PC-3 (cell line): Measurements from ENCODE around the gene CYTH4. TPM values are rescaled to one million over a fixed set of nuclear protein-coding genes. Genes with fewer than 3 reads are reported as not detected.

Source experiments
- ATAC-seq: fragments of 200-7000 bp; cut with Tn5 transposase; 2 replicates; pipeline ENCODE4 v1.9.1; 2020; ENCODE audit warnings: mild to moderate bottlenecking, moderate library complexity
- BruUV-seq: library from RNA; stranded (reverse); fragments of 400-500 nt; replicated peaks from 2 replicates; lab custom pipeline; 2021; lab: Mats Ljungman, UMichigan
- CTCF ChIA-PET: fragments of 300-600 bp; sonication (Branson Sonifier 250); formaldehyde crosslinking; loops from one replicate; lab custom pipeline; 2022; ENCODE audit warnings: antibody characterized with exemption; lab: Charles Lee
- POLR2A ChIA-PET: fragments of 300-600 bp; sonication (Branson Sonifier 250); formaldehyde crosslinking; loops from one replicate; lab custom pipeline; 2022; ENCODE audit warnings: antibody characterized with exemption; ENCODE audit not compliant: unreplicated experiment; lab: Charles Lee
- DNase-seq: peaks from one replicate; pipeline ENCODE4 v3.0.0-alpha.2; 2015
- H2AFZ ChIP-seq: fragments of 300-600 bp; sonication (generic); 2 replicates; pipeline ENCODE4 v1.6.0; 2016; ENCODE audit warnings: antibody characterized with exemption, low read length
- H3F3A ChIP-seq: fragments of 300-600 bp; sonication (generic); one replicate; pipeline ENCODE4 v1.6.0; 2017; ENCODE audit warnings: antibody characterized with exemption, low read length, control low read depth, mild to moderate bottlenecking; ENCODE audit not compliant: unreplicated experiment
- H3K27ac ChIP-seq: fragments of 300-600 bp; sonication (generic); 2 replicates; pipeline ENCODE4 v1.5.1; 2016; ENCODE audit warnings: mild to moderate bottlenecking, low read length
- H3K27me3 ChIP-seq: fragments of 300-600 bp; sonication (generic); 2 replicates; pipeline ENCODE4 v1.6.1; 2016; ENCODE audit warnings: low read length, mixed read lengths
- H3K36me3 ChIP-seq: fragments of 300-600 bp; sonication (generic); 2 replicates; pipeline ENCODE4 v1.6.1; 2016; ENCODE audit warnings: low read depth, mixed run types, low read length, mixed read lengths
- H3K4me1 ChIP-seq: fragments of 300-600 bp; sonication (generic); 2 replicates; pipeline ENCODE4 v1.5.1; 2016; ENCODE audit warnings: low read length; ENCODE audit not compliant: insufficient read depth
- H3K4me2 ChIP-seq: fragments of 300-600 bp; sonication (generic); 2 replicates; pipeline ENCODE4 v1.6.0; 2016; ENCODE audit warnings: low read length
- H3K4me3 ChIP-seq: fragments of 300-600 bp; sonication (generic); 2 replicates; pipeline ENCODE4 v1.5.1; 2016; ENCODE audit warnings: mild to moderate bottlenecking, low read length, mixed read lengths
- H3K79me2 ChIP-seq: fragments of 300-600 bp; sonication (generic); 2 replicates; pipeline ENCODE4 v1.6.1; 2017; ENCODE audit warnings: low read length, mixed read lengths
- H3K9ac ChIP-seq: fragments of 300-600 bp; sonication (generic); 2 replicates; pipeline ENCODE4 v1.6.0; 2016; ENCODE audit warnings: mild to moderate bottlenecking, low read length
- H3K9me2 ChIP-seq: fragments of 300-600 bp; sonication (generic); replicated peaks from 2 replicates; pipeline ENCODE4 v1.6.1; 2016; ENCODE audit warnings: mixed run types, low read length, mixed read lengths
- H3K9me3 ChIP-seq: fragments of 300-600 bp; sonication (generic); 2 replicates; pipeline ENCODE4 v1.6.1; 2016; ENCODE audit warnings: low read length, mixed read lengths
- H4K20me1 ChIP-seq: fragments of 300-600 bp; sonication (generic); 2 replicates; pipeline ENCODE4 v1.6.1; 2016; ENCODE audit warnings: low read length, mixed read lengths
- CTCF ChIP-seq: fragments of 300-600 bp; sonication (generic); conservative IDR thresholded peaks from 2 replicates; pipeline ENCODE4 v1.5.1; 2017; ENCODE audit warnings: antibody characterized with exemption, low read depth, mild to moderate bottlenecking, low read length
- EZH2 ChIP-seq: fragments of 300-600 bp; sonication (generic); IDR thresholded peaks from one replicate; pipeline ENCODE4 v1.6.1; 2017; ENCODE audit warnings: antibody characterized with exemption, mild to moderate bottlenecking, low read length; ENCODE audit not compliant: unreplicated experiment
- EZH2phosphoT487 ChIP-seq: fragments of 300-600 bp; sonication (generic); IDR thresholded peaks from 2 replicates; pipeline ENCODE4 v1.6.1; 2018; ENCODE audit warnings: mild to moderate bottlenecking, antibody characterized with exemption, low read length, borderline replicate concordance
- intact Hi-C: fragments of 100-400 bp; cut with micrococcal nuclease; formaldehyde crosslinking; loops from 2 replicates; pipeline ENCODE4 v1.9.0; 2023
- total RNA-seq: library from RNA; depleted of rRNA; stranded (reverse); fragments of >200 nt; gene quantifications from 2 replicates; pipeline ENCODE4 v1.2.3, GENCODE V29; 2014

Gene CYTH4
- total RNA-seq, 1 experiment from 2014 or later = 1.9 TPM

DNA sequence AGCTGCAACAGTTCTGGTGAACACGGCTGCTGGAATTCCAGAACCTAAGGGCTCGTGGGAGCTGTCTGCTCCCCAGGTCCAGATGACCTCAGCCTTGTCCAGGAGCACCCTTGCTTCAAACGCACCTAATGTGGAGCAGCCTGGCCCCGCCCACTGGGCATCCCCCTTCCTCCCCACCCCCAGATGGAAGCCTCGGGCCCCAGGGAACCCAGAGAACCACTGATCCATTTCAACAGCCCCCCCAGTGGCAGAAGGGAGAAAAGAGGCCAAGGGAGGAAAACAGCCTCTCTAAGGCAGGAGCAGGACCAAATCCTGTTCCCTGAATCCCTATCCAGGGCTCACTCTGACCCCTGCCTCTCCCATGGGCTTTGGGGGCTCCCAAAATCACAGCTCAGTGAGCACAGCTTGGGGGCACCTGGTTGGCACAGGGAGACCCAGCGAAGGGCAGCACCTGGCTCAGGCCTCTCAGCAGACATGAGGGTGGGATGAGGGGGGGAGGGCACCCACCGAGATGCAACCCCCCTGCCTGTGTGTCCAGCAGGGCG lies 1.2 kb downstream of the CYTH4 start:
- ATAC-seq = no peak
- Histone ChIP-seq H3K36me3 (no peaks in the 10 kb centered on the region), H3K4me2 (no peak overlapping the region), H3K4me3 (no peak overlapping the region), H3F3A (no peaks in the 10 kb centered on the region), H2AFZ (no peak overlapping the region), H3K9me2 (no peaks in the 10 kb centered on the region), H3K4me1 (peaks cover 16% of the 10 kb centered on the region), H3K27ac (no peak overlapping the region), H3K79me2 (no peaks in the 10 kb centered on the region), H3K27me3 (no peaks in the 10 kb centered on the region), H3K9ac (no peak overlapping the region), H4K20me1 (no peaks in the 10 kb centered on the region), H3K9me3 (no peaks in the 10 kb centered on the region)
- intact Hi-C loops = no loop called here
- no peak for DNase-seq
- CTCF ChIA-PET = no interaction called here
- no peak for TF ChIP-seq EZH2
- TF ChIP-seq EZH2phosphoT487 = no peak
- no peak for TF ChIP-seq CTCF
- POLR2A ChIA-PET = no interaction called here
- no TSS peak for BruUV-seq

GRCh38 chr22:37284126-37284804 lies 2.0 kb downstream of the CYTH4 start:
- no peak overlapping the region for H3K27ac ChIP-seq
- H3K4me1 ChIP-seq = peaks cover 16% of the 10 kb centered on the region

More at GRCh38 chr22:37284126-37284804, 2.0 kb downstream of the CYTH4 start:
- no peak overlapping the region for H3K9ac ChIP-seq
- H3F3A ChIP-seq = no peaks in the 10 kb centered on the region
- no peak overlapping the region for H3K4me2 ChIP-seq
- no peaks in the 10 kb centered on the region for H3K9me3 ChIP-seq
- intact Hi-C loops = no loop called here
- H4K20me1 ChIP-seq = no peaks in the 10 kb centered on the region
- DNase-seq (no peak), ATAC-seq (no peak)
- no peak overlapping the region for H3K4me3 ChIP-seq
- POLR2A ChIA-PET = no interaction called here
- BruUV-seq = no TSS peak
- H3K27me3 ChIP-seq = no peaks in the 10 kb centered on the region
- H2AFZ ChIP-seq = no peak overlapping the region
- H3K79me2 ChIP-seq = no peaks in the 10 kb centered on the region
- TF ChIP-seq EZH2 (no peak), CTCF (no peak), EZH2phosphoT487 (no peak)
- H3K9me2 ChIP-seq = no peaks in the 10 kb centered on the region
- CTCF ChIA-PET = interaction anchor here (1.1 kb wide), 1 partner anchor 11 kb away, joined by 4 read pairs; no protein-coding TSS in a partner anchor
- H3K36me3 ChIP-seq = no peaks in the 10 kb centered on the region
